KMS-11 (cell line): ENCODE results near the gene EYA3.

ENCODE experiments used
- H2AFZ ChIP-seq: fragments of 200-600 bp; sonication (generic); 2 replicates; pipeline ENCODE4 v1.6.1; 2016; ENCODE audit warnings: antibody characterized with exemption, mixed run types, low read depth
- H3K27ac ChIP-seq: fragments of 200-600 bp; sonication (generic); 2 replicates; pipeline ENCODE4 v1.6.1; 2016; ENCODE audit warnings: mild to moderate bottlenecking, mixed run types
- H3K27me3 ChIP-seq: fragments of 200-600 bp; sonication (generic); 2 replicates; pipeline ENCODE4 v1.6.1; 2017; ENCODE audit warnings: mild to moderate bottlenecking, low read depth, mixed run types, moderate library complexity; ENCODE audit not compliant: insufficient read depth
- H3K36me3 ChIP-seq: fragments of 200-600 bp; sonication (generic); 2 replicates; pipeline ENCODE4 v1.6.1; 2017; ENCODE audit warnings: mild to moderate bottlenecking, mixed run types; ENCODE audit not compliant: insufficient read depth
- H3K4me1 ChIP-seq: fragments of 200-600 bp; sonication (generic); 2 replicates; pipeline ENCODE4 v1.6.1; 2016; ENCODE audit warnings: mild to moderate bottlenecking, low read depth, mixed run types; ENCODE audit not compliant: poor library complexity, severe bottlenecking
- H3K4me2 ChIP-seq: fragments of 200-600 bp; sonication (generic); 2 replicates; pipeline ENCODE4 v1.7.0; 2016; ENCODE audit warnings: mild to moderate bottlenecking, mixed run types
- H3K4me3 ChIP-seq: fragments of 200-600 bp; sonication (generic); IDR thresholded peaks from 2 replicates; pipeline ENCODE4 v1.6.1; 2017; ENCODE audit warnings: low read depth, low read length, mixed read lengths; ENCODE audit not compliant: insufficient read depth
- H3K79me2 ChIP-seq: fragments of 200-600 bp; sonication (generic); 2 replicates; pipeline ENCODE4 v1.6.1; 2016; ENCODE audit warnings: low read depth, mixed run types; ENCODE audit not compliant: insufficient read depth
- H3K9ac ChIP-seq: fragments of 200-600 bp; sonication (generic); 2 replicates; pipeline ENCODE4 v1.6.1; 2016; ENCODE audit warnings: mild to moderate bottlenecking, mixed run types
- H4K20me1 ChIP-seq: fragments of 200-600 bp; sonication (generic); 2 replicates; pipeline ENCODE4 v1.6.1; 2016; ENCODE audit warnings: mild to moderate bottlenecking, mixed run types; ENCODE audit not compliant: insufficient read depth
- CTCF ChIP-seq: fragments of 200-600 bp; sonication (generic); conservative IDR thresholded peaks from 2 replicates; pipeline ENCODE4 v1.6.1; 2017; ENCODE audit warnings: low read depth, mild to moderate bottlenecking, antibody characterized with exemption, low read length, moderate library complexity, mixed read lengths

The EYA3 gene

GRCh38 chr1:28127617-28128257 lies 39.3 kb upstream of the EYA3 start:
- Histone ChIP-seq H2AFZ (no peak overlapping the region), H3K4me3 (no peak overlapping the region), H3K9ac (no peak overlapping the region), H3K4me1 (peaks cover 9% of the 10 kb centered on the region), H3K79me2 (no peaks in the 10 kb centered on the region), H3K4me2 (no peak overlapping the region), H4K20me1 (no peaks in the 10 kb centered on the region), H3K27me3 (no peaks in the 10 kb centered on the region), H3K36me3 (no peaks in the 10 kb centered on the region), H3K27ac (no peak overlapping the region)
- TF ChIP-seq CTCF = no peak

GRCh38 chr1:28126783-28127490 lies 38.5 kb upstream of the EYA3 start:
- Histone ChIP-seq H3K4me1 (peaks cover under 1% of the 10 kb centered on the region), H3K9ac (no peak overlapping the region)

GRCh38 chr1:28126212-28126611 lies 37.8 kb upstream of the EYA3 start:
- H4K20me1 ChIP-seq = no peaks in the 10 kb centered on the region
- no peak overlapping the region for H3K27ac ChIP-seq
- no peaks in the 10 kb centered on the region for H3K4me1 ChIP-seq
- H2AFZ ChIP-seq = no peak overlapping the region
- no peak overlapping the region for H3K4me3 ChIP-seq
- no peaks in the 10 kb centered on the region for H3K79me2 ChIP-seq
- H3K9ac ChIP-seq = no peak overlapping the region
- no peak overlapping the region for H3K4me2 ChIP-seq
- H3K36me3 ChIP-seq = no peaks in the 10 kb centered on the region
- H3K27me3 ChIP-seq = no peaks in the 10 kb centered on the region
- no peak for TF ChIP-seq CTCF

More at GRCh38 chr1:28126783-28127490, 38.5 kb upstream of the EYA3 start:
- Histone ChIP-seq H3K36me3 (no peaks in the 10 kb centered on the region), H4K20me1 (no peaks in the 10 kb centered on the region), H3K4me2 (no peak overlapping the region), H3K27me3 (no peaks in the 10 kb centered on the region), H3K4me3 (no peak overlapping the region), H3K79me2 (no peaks in the 10 kb centered on the region), H2AFZ (no peak overlapping the region), H3K27ac (no peak overlapping the region)
- no peak for TF ChIP-seq CTCF

GRCh38 chr1:28123461-28123961 lies 35.1 kb upstream of the EYA3 start:
- Histone ChIP-seq H3K27ac (no peak overlapping the region), H4K20me1 (no peaks in the 10 kb centered on the region), H3K79me2 (no peaks in the 10 kb centered on the region), H3K4me1 (no peaks in the 10 kb centered on the region), H3K4me3 (no peak overlapping the region), H3K4me2 (no peak overlapping the region), H3K9ac (no peak overlapping the region), H2AFZ (no peak overlapping the region), H3K36me3 (no peaks in the 10 kb centered on the region), H3K27me3 (no peaks in the 10 kb centered on the region)
- no peak for TF ChIP-seq CTCF
